Activated naive CD8-positive, alpha-beta T cell treated with anti-CD3 and anti-CD28 coated beads, Interleukin-2, amount 10 ng/mL, durations not matched to agents 7 days and 5 days (primary cell): ENCODE measurements around the gene SSBP4. TPM values are rescaled to one million over a fixed set of nuclear protein-coding genes. Genes with fewer than 3 reads are reported as not detected.

Source experiments
- ATAC-seq: fragments of 150-1000 bp; cut with Tn5 transposase; one replicate; pipeline ENCODE4 v1.10.0; 2021; ENCODE audit warnings: low read depth, moderate library complexity
- POLR2A ChIA-PET: fragments of 350-600 bp; sonication (Branson Sonifier 250); formaldehyde crosslinking; loops from one replicate; lab custom pipeline; 2021; ENCODE audit warnings: antibody characterized with exemption; lab: Charles Lee
- DNase-seq: peaks from one replicate; pipeline ENCODE4 v3.0.0; 2021
- H3K27ac Mint-ChIP-seq: one replicate; pipeline ENCODE4 v1.8.0; 2022; ENCODE audit warnings: mild to moderate bottlenecking, mixed read lengths
- H3K27me3 Mint-ChIP-seq: one replicate; pipeline ENCODE4 v1.8.0; 2022; ENCODE audit warnings: mild to moderate bottlenecking, moderate library complexity, mixed read lengths
- H3K36me3 Mint-ChIP-seq: one replicate; pipeline ENCODE4 v1.8.0; 2021; ENCODE audit warnings: mild to moderate bottlenecking, mixed read lengths
- H3K4me1 Mint-ChIP-seq: one replicate; pipeline ENCODE4 v1.8.0; 2021; ENCODE audit warnings: mixed read lengths
- H3K4me3 Mint-ChIP-seq: one replicate; pipeline ENCODE4 v1.8.0; 2022; ENCODE audit warnings: mild to moderate bottlenecking, moderate library complexity, mixed read lengths
- H3K9me3 Mint-ChIP-seq: one replicate; pipeline ENCODE4 v1.8.0; 2021; ENCODE audit warnings: mixed read lengths
- total RNA-seq, 2 experiments: library from RNA; stranded (reverse); gene quantifications; one replicate each; pipeline ENCODE4 v1.2.3, GENCODE V29; 2021

The SSBP4 gene
- total RNA-seq, 2 experiments from 2014 or later = 152 to 158 TPM

GRCh38 chr19:18450931-18451836 lies 32.0 kb downstream of the SSBP4 start:
- POLR2A ChIA-PET = interaction anchor here (0.8 to 1.3 kb wide), 3 partner anchors 14 to 137 kb away, joined by 3 read pairs; partner anchors contain the start of gene UBA52
- Mint-ChIP-seq H3K27me3 (no peaks in the 10 kb centered on the region), H3K4me1 (peaks cover 1% of the 10 kb centered on the region), H3K36me3 (peaks cover 2% of the 10 kb centered on the region), H3K9me3 (no peaks in the 10 kb centered on the region), H3K27ac (no peak overlapping the region), H3K4me3 (no peak overlapping the region)
- ATAC-seq (peak; percentile 86), DNase-seq (peak; percentile 96)

- no peaks in the 10 kb centered on the region for H3K27me3 Mint-ChIP-seq
- no peaks in the 10 kb centered on the region for H3K9me3 Mint-ChIP-seq
- no peak for DNase-seq
- H3K36me3 Mint-ChIP-seq = peaks cover 2% of the 10 kb centered on the region
- H3K4me1 Mint-ChIP-seq = peaks cover 1% of the 10 kb centered on the region
- H3K27ac Mint-ChIP-seq = no peak overlapping the region
- no peak overlapping the region for H3K4me3 Mint-ChIP-seq
- POLR2A ChIA-PET = no interaction called here
- no peak for ATAC-seq
Observed at GRCh38 chr19:18452386-18452785, 33.2 kb downstream of the SSBP4 start.

GRCh38 chr19:18453269-18454024 lies 34.2 kb downstream of the SSBP4 start:
- ATAC-seq = no peak
- peaks cover 2% of the 10 kb centered on the region for H3K36me3 Mint-ChIP-seq
- no peak for DNase-seq
- H3K9me3 Mint-ChIP-seq = no peaks in the 10 kb centered on the region
- H3K27me3 Mint-ChIP-seq = no peaks in the 10 kb centered on the region
- POLR2A ChIA-PET = no interaction called here
- peaks cover 1% of the 10 kb centered on the region for H3K4me1 Mint-ChIP-seq
- H3K27ac Mint-ChIP-seq = no peak overlapping the region
- H3K4me3 Mint-ChIP-seq = no peak overlapping the region

- Mint-ChIP-seq H3K27ac (no peak overlapping the region), H3K4me3 (no peak overlapping the region), H3K36me3 (peaks cover 2% of the 10 kb centered on the region), H3K27me3 (no peaks in the 10 kb centered on the region), H3K4me1 (no peaks in the 10 kb centered on the region), H3K9me3 (no peaks in the 10 kb centered on the region)
- no peak for DNase-seq
- no peak for ATAC-seq
- POLR2A ChIA-PET = no interaction called here
Observed at GRCh38 chr19:18456279-18456678, 37.1 kb downstream of the SSBP4 start.

GRCh38 chr19:18456974-18457373 lies 37.8 kb downstream of the SSBP4 start:
- Mint-ChIP-seq H3K4me1 (no peaks in the 10 kb centered on the region), H3K36me3 (peaks cover 4% of the 10 kb centered on the region), H3K27ac (no peak overlapping the region), H3K9me3 (no peaks in the 10 kb centered on the region), H3K4me3 (no peak overlapping the region), H3K27me3 (no peaks in the 10 kb centered on the region)
- ATAC-seq (no peak), DNase-seq (no peak)
- POLR2A ChIA-PET = no interaction called here

- Mint-ChIP-seq H3K27me3 (no peaks in the 10 kb centered on the region), H3K4me1 (no peaks in the 10 kb centered on the region), H3K9me3 (no peaks in the 10 kb centered on the region), H3K4me3 (no peak overlapping the region), H3K27ac (no peak overlapping the region), H3K36me3 (peaks cover 6% of the 10 kb centered on the region)
- ATAC-seq = no peak
- POLR2A ChIA-PET = no interaction called here
- no peak for DNase-seq
Observed at GRCh38 chr19:18457483-18458331, 38.5 kb downstream of the SSBP4 start.

- no peak overlapping the region for H3K4me3 Mint-ChIP-seq
- H3K36me3 Mint-ChIP-seq = peaks cover 8% of the 10 kb centered on the region
- POLR2A ChIA-PET = no interaction called here
- ATAC-seq = no peak
- no peaks in the 10 kb centered on the region for H3K27me3 Mint-ChIP-seq
- no peak for DNase-seq
- no peak overlapping the region for H3K27ac Mint-ChIP-seq
- H3K4me1 Mint-ChIP-seq = peaks cover 5% of the 10 kb centered on the region
- H3K9me3 Mint-ChIP-seq = no peaks in the 10 kb centered on the region
Observed at GRCh38 chr19:18460900-18461299, 41.7 kb downstream of the SSBP4 start.

GRCh38 chr19:18461471-18461870 lies 42.3 kb downstream of the SSBP4 start:
- H3K4me1 Mint-ChIP-seq = peaks cover 5% of the 10 kb centered on the region
- no peak overlapping the region for H3K27ac Mint-ChIP-seq
- H3K4me3 Mint-ChIP-seq = no peak overlapping the region
- no peak for DNase-seq
- ATAC-seq = no peak
- no peaks in the 10 kb centered on the region for H3K27me3 Mint-ChIP-seq
- H3K9me3 Mint-ChIP-seq = no peaks in the 10 kb centered on the region
- POLR2A ChIA-PET = no interaction called here
- H3K36me3 Mint-ChIP-seq = peaks cover 8% of the 10 kb centered on the region

GRCh38 chr19:18464646-18465045 lies 45.4 kb downstream of the SSBP4 start:
- Mint-ChIP-seq H3K27me3 (no peaks in the 10 kb centered on the region), H3K4me3 (no peak overlapping the region), H3K4me1 (peaks cover 10% of the 10 kb centered on the region), H3K36me3 (peaks cover 12% of the 10 kb centered on the region), H3K27ac (peak overlapping the region; percentile 73), H3K9me3 (no peaks in the 10 kb centered on the region)
- ATAC-seq (no peak), DNase-seq (no peak)
- POLR2A ChIA-PET = no interaction called here

GRCh38 chr19:18465214-18465963 lies 46.2 kb downstream of the SSBP4 start:
- POLR2A ChIA-PET = no interaction called here
- Mint-ChIP-seq H3K4me3 (no peak overlapping the region), H3K27me3 (no peaks in the 10 kb centered on the region), H3K27ac (peak overlapping the region; percentile 25), H3K4me1 (peaks cover 14% of the 10 kb centered on the region), H3K9me3 (no peaks in the 10 kb centered on the region), H3K36me3 (peaks cover 12% of the 10 kb centered on the region)
- no peak for DNase-seq
- no peak for ATAC-seq

- H3K36me3 Mint-ChIP-seq = peaks cover 10% of the 10 kb centered on the region
Observed at GRCh38 chr19:18465964-18466339, 46.8 kb downstream of the SSBP4 start.

GRCh38 chr19:18466354-18466753 lies 47.2 kb downstream of the SSBP4 start:
- H3K9me3 Mint-ChIP-seq = no peaks in the 10 kb centered on the region
- peaks cover 10% of the 10 kb centered on the region for H3K36me3 Mint-ChIP-seq
- POLR2A ChIA-PET = no interaction called here
- no peak overlapping the region for H3K27ac Mint-ChIP-seq
- H3K27me3 Mint-ChIP-seq = no peaks in the 10 kb centered on the region
- DNase-seq (no peak), ATAC-seq (no peak)
- H3K4me3 Mint-ChIP-seq = no peak overlapping the region
- H3K4me1 Mint-ChIP-seq = peaks cover 14% of the 10 kb centered on the region

More at GRCh38 chr19:18465964-18466339, 46.8 kb downstream of the SSBP4 start:
- POLR2A ChIA-PET = no interaction called here
- no peaks in the 10 kb centered on the region for H3K9me3 Mint-ChIP-seq
- H3K4me3 Mint-ChIP-seq = no peak overlapping the region
- H3K27me3 Mint-ChIP-seq = no peaks in the 10 kb centered on the region
- peaks cover 14% of the 10 kb centered on the region for H3K4me1 Mint-ChIP-seq
- no peak overlapping the region for H3K27ac Mint-ChIP-seq
- DNase-seq (no peak), ATAC-seq (no peak)
